IMR-90 (cell line): ENCODE results near the gene PAFAH1B2.
A peak's percentile ranks its signal among the peaks of the same experiment; 100 is the strongest.

Experiments
- BHLHE40 ChIP-seq: fragments of 150-350 bp; IDR thresholded peaks from 2 replicates; pipeline ENCODE4 v1.6.1; 2016; ENCODE audit warnings: mild to moderate bottlenecking, low read depth, low read length
- CEBPB ChIP-seq: IDR thresholded peaks from 2 replicates; pipeline ENCODE4 v1.6.1; 2012; ENCODE audit warnings: low read depth, low read length, improper control_type of control experiment
- CHD1 ChIP-seq: IDR thresholded peaks from 2 replicates; pipeline ENCODE4 v1.6.1; 2012; ENCODE audit warnings: low read depth, low read length, improper control_type of control experiment
- CTCF ChIP-seq: conservative IDR thresholded peaks from 2 replicates; pipeline ENCODE4 v1.5.1; 2012; ENCODE audit warnings: mild to moderate bottlenecking, low read depth, low read length, improper control_type of control experiment
- ELK1 ChIP-seq: fragments of 150-350 bp; IDR thresholded peaks from 2 replicates; pipeline ENCODE4 v1.6.1; 2016; ENCODE audit warnings: low read depth, mild to moderate bottlenecking, low read length, moderate library complexity, borderline replicate concordance
- FOS ChIP-seq: fragments of 150-350 bp; IDR thresholded peaks from 2 replicates; pipeline ENCODE4 v1.6.1; 2016; ENCODE audit warnings: low read depth, low read length
- MAFK ChIP-seq: IDR thresholded peaks from 2 replicates; pipeline ENCODE4 v1.6.1; 2012; ENCODE audit warnings: low read depth, low read length, improper control_type of control experiment
- MAZ ChIP-seq: IDR thresholded peaks from 2 replicates; pipeline ENCODE4 v1.6.1; 2012; ENCODE audit warnings: low read depth, mild to moderate bottlenecking, low read length, improper control_type of control experiment, moderate library complexity, borderline replicate concordance
- MXI1 ChIP-seq: IDR thresholded peaks from 2 replicates; pipeline ENCODE4 v1.6.1; 2012; ENCODE audit warnings: low read depth, mild to moderate bottlenecking, low read length, moderate library complexity, borderline replicate concordance
- POLR2A ChIP-seq: IDR thresholded peaks from 2 replicates; pipeline ENCODE4 v1.6.1; 2012; ENCODE audit warnings: mild to moderate bottlenecking, low read depth, low read length
- RAD21 ChIP-seq: IDR thresholded peaks from 2 replicates; pipeline ENCODE4 v1.6.1; 2012; ENCODE audit warnings: low read length, improper control_type of control experiment
- RCOR1 ChIP-seq: IDR thresholded peaks from 2 replicates; pipeline ENCODE4 v1.6.1; 2012; ENCODE audit warnings: mild to moderate bottlenecking, low read length, improper control_type of control experiment; ENCODE audit not compliant: insufficient replicate concordance
- RFX5 ChIP-seq: IDR thresholded peaks from 2 replicates; pipeline ENCODE4 v1.8.0; 2012; ENCODE audit warnings: low read depth, mild to moderate bottlenecking, low read length, moderate library complexity
- USF2 ChIP-seq: fragments of 150-350 bp; IDR thresholded peaks from 2 replicates; pipeline ENCODE4 v1.6.1; 2017; ENCODE audit warnings: mild to moderate bottlenecking, antibody characterized with exemption, low read length, low read depth

GRCh38 chr11:117180661-117181585 is 36.8 kb downstream of the PAFAH1B2 start:
- no peak for TF ChIP-seq POLR2A
- peak; percentile 93 for TF ChIP-seq CTCF
- TF ChIP-seq RCOR1 = no peak
- no peak for TF ChIP-seq CEBPB
- no peak for TF ChIP-seq FOS
- TF ChIP-seq BHLHE40 = no peak
- TF ChIP-seq USF2 = peak; percentile 72
- peak; percentile 69; the same call in 1 of the 2 replicates for TF ChIP-seq MXI1
- TF ChIP-seq CHD1 = no peak
- TF ChIP-seq ELK1 = no peak
- TF ChIP-seq MAFK = no peak
- TF ChIP-seq RFX5 = no peak
- no peak for TF ChIP-seq MAZ
- peak; percentile 45 for TF ChIP-seq RAD21
